NCI-H524 treated with DMSO at 0.1 percent for 48 hours (cell line): ENCODE data around the gene GNA14.
"Not testable (repeated sequence)": the region's sequence is repeated elsewhere in the genome, so short reads cannot be mapped to it uniquely, and the experiment has no call there.

Experiments
- DNase-seq: peaks from one replicate; lab custom pipeline; 2025; lab: John Stamatoyannopoulos, UW

GNA14 gene

GRCh38 chr9:77489405-77490163 lies 158.5 kb downstream of the GNA14 start:
- DNase-seq = not testable (repeated sequence)

DNA sequence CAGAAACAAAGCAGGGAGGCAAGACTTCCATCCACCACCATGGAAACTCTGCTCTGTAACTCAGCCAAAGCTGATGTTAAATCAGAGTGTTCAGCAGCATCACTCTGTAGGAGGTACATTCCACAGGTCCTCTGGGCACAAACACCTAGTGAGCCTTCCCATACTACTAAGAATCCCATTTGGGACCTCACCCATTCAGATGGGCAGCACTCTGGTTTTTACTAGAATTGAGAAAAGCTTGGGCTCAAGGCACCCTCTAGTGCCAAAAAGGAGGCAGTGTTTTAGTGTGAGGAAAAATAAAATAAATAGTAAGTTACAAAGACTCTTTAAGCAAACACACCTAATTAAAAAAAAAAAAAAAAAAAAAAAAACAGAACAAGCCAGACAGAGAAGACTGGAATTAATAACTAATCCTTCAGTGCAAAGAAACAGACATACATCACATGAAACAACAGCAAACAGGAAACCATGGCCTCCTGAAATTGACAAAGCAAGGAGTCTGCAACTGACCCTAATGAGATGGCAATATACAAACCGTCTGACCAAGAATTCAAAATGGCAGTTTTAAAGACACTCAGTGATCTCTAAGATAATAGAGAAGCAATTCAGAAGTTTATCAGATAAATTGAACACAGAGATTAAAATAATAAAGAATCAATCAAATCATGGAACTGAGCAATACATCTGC lies 159.5 kb downstream of the GNA14 start:
- no peak for DNase-seq

DNA sequence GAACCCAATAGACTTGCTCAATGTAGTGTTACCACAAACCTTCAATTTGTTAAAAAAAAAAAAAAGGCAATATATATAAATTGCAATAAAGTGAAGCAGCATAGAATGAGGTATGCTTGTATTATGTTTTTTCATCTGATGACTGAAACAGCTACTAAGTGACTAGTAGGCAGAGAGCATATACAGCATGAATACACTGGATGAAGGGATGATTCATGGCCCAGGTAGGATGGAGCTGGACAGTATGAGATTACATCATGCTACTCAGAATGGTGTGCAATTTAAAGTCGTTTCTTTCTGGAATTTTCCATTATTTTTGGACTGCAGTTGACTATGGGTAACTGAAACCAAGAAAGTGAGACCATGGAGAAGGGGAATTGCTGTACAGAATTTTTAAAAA lies 161.2 kb downstream of the GNA14 start:
- DNase-seq = no peak

DNA sequence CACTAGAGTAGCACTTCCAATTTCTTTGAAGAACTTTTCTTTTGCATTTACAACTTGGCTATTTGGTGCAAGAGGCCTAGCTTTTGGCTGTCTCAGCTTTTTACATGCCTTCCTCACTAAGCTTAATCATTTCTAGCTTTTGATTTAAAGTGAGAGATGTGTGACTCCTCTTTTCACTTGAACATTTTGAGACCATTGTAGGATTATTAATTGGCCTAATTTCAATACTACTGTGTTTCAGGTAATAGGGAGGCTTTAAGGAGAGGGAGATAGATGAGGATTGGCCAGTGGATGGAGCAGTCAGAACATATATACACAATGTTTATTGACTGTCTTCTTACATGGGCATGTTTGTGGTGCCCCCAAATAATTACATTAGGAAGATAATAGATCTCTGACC lies 161.7 kb downstream of the GNA14 start:
- no peak for DNase-seq

GRCh38 chr9:77475641-77476473 lies 172.3 kb downstream of the GNA14 start:
- DNase-seq = no peak

DNA sequence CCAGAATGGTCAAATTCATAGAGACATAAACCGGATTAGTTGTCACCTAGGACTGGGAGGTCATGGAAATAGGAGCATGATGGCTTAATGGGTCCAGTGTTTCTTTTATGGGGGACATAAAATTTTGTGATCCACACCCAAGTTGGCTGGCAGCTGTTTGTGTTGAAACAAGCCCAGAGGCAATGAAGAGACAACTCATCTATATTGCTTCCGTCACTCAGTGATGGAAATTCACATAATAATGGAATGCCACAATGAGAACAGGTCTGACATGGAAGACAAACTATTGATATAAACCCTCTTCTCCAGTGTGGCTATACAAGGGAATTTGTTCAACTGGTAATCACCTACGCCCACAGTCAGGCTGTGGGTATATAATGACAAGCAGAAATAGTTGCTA lies 173.2 kb downstream of the GNA14 start:
- no peak for DNase-seq

- DNase-seq = no peak
These were observed 175.5 kb downstream of the GNA14 start for GRCh38 chr9:77472646-77473045.

DNA sequence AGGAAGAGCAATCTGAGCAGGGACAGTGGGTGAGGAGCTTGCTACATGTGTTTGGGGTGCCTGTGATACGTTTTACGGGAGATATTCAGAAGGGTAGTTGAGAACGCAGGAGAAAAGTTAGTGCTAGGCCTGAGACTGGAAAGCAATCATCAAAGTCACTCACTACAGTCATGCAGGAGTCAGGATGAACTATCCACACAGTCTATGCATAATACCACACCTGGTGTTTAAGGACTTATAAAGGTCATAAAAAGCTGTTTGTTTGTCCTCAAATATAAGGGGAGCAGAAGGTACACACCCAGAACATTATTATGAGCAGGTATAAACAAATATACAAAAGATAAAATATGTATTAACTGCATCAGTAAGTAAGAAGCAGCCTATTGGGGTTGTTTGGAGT lies 176.6 kb downstream of the GNA14 start:
- no peak for DNase-seq

DNA sequence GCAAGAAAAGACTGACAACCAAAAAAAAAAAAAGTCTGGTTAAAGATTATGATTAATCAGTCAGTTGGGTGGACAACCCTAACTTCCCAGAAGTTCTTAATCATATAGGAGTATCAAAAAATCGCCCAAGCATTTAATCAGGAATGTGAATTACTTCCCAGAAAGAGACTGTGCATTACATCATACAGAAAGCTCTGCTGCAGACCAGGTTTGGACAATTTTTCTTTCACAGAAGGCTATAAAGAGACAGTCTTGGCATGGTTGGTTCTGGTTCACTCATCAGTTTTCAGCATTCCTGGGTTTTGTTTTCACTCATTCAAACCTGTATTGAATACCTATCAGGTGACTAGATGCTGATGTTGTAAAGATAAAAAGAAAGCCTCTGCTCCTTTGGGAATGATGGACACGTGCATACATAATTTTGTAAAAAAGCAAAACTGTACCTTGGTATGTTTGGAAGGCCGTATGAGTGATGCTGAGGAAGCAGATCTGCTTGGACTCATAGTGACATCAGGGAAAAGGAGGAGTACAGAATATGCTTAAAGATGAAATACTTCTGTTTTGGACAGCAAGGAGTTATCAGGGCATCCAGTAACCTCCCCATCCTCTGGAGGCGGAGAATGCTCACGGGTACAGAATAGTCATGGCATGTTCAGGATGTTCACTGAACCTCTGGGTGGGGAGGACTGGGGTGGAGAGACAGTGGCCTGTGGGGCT lies 178.4 kb downstream of the GNA14 start:
- no peak for DNase-seq

DNA sequence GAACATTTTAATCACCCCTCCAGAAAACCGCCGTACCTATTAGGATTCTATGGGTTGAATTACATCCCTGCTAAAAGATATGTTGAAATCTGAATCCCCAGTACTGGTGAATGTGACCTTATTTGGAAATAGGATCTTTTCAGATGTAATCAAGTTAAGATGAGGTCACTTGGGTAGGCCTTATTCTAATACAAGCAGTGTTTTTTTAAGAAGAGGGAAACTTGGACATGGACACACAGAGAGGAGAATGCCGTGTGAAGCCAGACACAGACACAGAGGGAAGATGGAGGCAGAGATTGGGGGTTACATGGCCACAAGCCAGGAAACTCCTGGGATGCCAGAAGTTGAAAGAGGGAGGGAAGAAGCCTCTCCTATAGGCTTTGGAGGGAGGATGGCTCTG lies 183.5 kb downstream of the GNA14 start:
- DNase-seq = no peak

- no peak for DNase-seq
These were observed 185.0 kb downstream of the GNA14 start for GRCh38 chr9:77463151-77463550.

DNA sequence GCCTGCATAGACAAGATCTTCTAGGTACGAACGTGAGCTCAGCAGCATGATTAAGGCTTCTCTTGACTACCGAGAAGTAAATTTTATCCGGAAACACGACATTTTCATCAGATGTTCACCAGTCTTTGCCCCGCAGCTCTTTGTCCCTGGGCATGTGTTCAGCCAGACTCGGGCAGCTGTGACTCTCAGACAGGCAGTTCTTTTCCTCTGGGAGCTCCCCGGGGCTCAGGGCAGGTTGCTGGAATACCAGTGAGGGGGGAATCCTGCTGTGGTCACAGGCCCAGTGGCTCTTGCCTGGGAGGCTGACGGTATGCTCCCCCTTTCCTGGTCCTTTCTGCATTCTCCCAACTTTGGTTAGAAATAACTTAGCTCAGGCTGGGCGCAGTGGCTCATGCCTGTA lies 186.1 kb downstream of the GNA14 start:
- no peak for DNase-seq

- DNase-seq = no peak
These were observed 187.2 kb downstream of the GNA14 start for GRCh38 chr9:77460938-77461337.

- DNase-seq = no peak
These were observed 190.1 kb downstream of the GNA14 start for GRCh38 chr9:77457916-77458592.

GRCh38 chr9:77456829-77457437 lies 191.2 kb downstream of the GNA14 start:
- DNase-seq = no peak

DNA sequence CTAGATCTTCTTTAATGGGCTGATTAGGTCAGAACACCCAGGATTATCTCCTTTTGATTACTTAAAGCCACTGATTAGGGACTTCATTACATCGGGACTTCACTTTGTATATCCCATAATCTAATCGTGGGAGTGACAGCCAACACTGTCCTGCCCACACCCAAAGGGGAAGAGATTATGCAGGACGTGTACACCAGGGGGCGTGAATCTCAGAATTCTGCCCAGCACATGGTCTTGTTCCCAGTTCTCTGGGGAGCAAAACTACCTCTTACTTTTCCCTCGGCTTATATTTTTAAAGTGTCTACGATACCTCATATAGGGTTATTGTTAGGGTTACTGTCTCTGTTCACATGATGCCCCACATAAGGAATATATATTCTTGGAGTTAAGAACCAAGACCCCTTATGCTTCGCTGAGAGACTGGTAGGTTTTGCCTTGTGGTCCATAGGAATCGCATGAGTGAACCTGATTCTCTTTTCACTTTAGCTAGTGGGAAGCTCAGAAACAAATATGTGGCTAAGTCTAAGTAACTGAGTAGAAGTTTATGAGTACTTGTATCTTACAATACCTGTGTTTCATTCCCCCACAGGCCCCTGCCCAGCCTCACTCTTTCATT lies 192.7 kb downstream of the GNA14 start:
- no peak for DNase-seq

DNA sequence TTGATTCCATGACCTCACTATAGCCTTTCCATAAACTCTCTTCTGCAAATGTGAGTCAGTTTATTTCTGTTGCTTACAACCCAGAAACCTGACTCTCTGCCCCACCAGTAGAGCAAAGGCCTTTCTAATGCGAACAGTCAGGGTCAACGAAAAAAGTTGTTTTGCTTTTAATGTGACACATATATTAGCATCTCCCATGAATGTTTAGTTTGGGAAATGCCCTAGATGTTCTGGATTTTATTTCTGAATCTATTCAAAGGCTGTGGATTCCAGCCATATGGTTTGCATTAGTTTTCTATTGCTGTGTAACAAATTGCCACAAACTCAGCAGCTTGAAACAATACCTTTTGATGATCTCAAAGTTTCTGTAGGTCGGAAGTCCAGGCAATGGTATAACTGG lies 193.5 kb downstream of the GNA14 start:
- DNase-seq = no peak

DNA sequence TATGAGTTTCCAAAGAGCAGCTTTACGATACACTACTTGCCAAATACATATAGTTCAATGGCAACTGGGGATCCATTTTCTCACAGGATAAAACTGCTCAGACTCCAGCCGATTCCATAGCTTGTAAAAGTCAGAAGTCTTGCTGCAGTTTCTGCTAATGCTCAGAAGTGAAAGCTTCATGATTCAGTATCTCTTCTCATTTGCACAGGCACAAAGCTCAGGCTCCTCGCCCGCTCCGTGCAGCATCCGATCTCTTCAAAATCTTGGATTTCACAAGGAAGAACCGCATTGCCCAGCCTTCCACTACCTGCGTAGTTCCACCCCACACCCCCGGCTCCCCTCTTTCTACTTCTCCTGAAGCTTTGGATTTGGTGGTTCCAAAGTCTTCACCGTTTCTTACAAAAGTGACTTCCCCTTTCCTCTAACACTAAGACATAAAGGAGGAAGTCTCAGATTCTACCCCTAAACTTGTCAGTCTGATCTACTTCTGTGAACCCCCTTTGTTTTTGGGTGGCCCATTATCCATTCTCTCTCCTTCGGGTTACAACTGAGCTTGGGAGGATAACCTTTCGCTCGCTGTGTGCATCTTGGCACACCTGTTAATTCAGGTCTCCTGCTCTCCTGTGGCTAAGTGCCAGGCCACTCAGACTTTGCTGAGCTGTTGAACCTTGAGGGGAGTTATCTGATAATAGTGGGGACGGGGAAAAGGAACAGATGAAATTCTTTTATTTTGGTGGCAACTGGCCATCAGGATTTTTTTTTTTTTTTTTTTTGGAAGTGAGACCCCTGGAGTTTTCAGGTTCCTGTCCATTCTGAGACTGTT lies 194.1 kb downstream of the GNA14 start:
- DNase-seq = no peak

- DNase-seq = no peak
These were observed 196.6 kb downstream of the GNA14 start for GRCh38 chr9:77451507-77451906.

DNA sequence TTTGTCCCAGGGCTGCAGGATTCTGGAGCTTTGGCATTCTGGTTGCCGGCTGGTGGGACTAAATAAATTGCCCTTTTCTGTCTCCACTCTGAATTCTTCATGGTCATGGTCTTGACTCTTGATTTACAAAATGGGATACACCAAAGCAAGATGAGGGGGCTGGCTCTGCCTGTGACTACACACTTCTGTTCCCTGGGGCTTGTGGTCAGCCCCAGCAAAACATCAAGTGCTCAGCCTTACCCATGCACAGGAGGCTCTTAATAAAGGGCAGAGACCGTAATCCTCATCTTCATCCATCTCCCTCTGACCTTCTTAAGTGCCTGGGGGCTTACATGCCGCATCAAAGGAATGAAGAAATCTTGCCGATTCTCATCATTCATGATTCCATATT lies 198.0 kb downstream of the GNA14 start:
- no peak for DNase-seq
